GM19463 (cell line): ENCODE results near the gene CHST3.
"Not testable (repeated sequence)": the region's sequence is repeated elsewhere in the genome, so short reads cannot be mapped to it uniquely, and the experiment has no call there.

ENCODE experiments used
- ATAC-seq: cut with Tn5 transposase; IDR thresholded peaks from one replicate; pipeline ENCODE4 v1.9.1; 2021; ENCODE audit warnings: mild to moderate bottlenecking, moderate library complexity; ENCODE audit not compliant: unreplicated experiment

CHST3 gene

GRCh38 chr10:71964098-71964742 lies at the start of gene CHST3:
Gene CHST3 (plus strand): TSS chr10:71964395. CDS start chr10:72005843, 41,448 bp downstream.
- ATAC-seq = no peak

- ATAC-seq = no peak
Measured at GRCh38 chr10:71916827-71917226, 47.4 kb upstream of the CHST3 start.

GRCh38 chr10:71918992-71919391 lies 45.2 kb upstream of the CHST3 start:
- no peak for ATAC-seq

DNA sequence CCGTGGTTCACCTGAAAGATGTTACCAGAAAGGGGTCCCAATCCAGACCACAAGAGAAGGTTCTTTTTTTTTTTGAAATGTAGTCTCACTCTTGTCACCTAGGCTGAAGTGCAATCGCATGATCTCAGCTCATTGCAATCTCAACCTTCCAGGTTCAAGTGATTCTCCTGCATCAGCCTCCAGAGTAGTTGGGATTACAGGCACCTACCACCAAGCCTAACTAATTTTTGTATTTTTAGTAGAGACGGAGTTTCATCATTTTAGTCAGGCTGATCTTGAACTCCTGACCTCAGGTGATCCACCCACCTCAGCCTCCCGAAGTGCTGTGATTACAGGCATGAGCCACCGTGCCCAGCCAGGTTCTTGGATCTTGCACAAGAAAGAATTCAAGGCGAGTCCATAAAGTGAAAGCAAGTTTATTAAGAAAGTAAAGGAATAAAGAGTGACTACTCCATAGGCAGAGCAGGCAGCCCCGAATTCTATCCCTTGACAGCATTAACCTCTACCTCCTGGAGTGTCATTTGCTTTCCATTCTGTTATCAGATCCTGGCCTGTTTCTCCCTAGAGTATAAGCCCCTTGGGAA lies 44.1 kb upstream of the CHST3 start:
- not testable (repeated sequence) for ATAC-seq

DNA sequence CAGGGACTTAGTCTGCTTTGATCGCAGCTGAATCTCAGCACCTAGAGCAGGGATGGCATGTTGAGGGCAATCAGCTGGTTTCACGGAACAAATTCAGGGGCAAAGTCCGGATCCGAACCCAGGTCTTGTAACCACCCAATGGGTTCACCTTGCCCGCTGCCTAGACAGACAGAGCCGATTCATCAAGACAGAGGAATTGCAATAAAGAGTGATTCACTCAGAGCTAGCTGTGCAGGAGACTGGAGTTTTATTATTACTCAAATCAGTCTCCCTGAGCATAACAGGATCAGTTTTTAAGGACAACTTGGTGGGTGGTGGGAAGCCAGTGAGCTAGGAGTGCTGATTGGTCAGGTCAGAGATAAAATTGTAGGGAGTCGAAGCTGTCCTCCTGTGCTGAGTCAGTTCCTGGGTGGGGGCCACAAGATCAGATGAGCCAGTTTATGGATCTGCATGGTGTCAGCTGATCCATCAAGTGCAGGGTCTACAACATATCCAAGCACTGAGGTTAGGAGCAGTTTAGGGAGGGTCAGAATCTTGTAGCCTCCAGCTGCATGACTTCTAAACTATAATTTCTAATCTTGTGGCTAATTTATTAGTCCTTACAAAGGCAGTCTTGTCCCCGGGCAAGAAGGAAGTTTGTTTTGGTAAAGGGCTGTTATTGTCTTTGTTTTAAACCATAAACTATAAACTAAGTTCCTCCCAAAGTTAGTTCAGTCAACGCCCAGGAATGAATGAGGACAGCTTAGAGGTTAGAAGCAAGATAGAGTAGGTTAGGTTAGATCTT lies 43.5 kb upstream of the CHST3 start:
- no peak for ATAC-seq

- ATAC-seq = no peak
Measured at GRCh38 chr10:71921324-71922027, 42.7 kb upstream of the CHST3 start.

GRCh38 chr10:71923138-71923692 lies 41.0 kb upstream of the CHST3 start:
- ATAC-seq = no peak

GRCh38 chr10:71924771-71925170 lies 39.4 kb upstream of the CHST3 start:
- no peak for ATAC-seq

DNA sequence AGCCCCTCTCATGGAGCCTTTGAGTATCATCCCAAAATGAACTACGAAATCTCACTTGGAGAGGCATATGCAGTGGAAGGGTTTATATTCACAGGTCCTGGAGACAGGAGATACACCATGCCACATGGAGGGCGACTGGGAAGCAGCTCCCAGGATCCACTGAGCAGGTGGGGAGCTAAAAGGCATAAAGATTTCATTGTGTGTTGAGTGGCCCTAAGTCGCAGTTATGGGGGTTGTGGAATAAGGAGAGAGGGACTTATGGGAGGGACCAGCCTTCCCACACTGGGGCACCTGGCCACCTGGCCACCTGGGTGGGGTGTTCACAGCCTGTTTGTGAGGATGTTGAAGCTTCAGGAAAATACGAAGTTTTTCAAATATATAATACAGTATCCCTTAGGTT lies 37.0 kb upstream of the CHST3 start:
- ATAC-seq = no peak

DNA sequence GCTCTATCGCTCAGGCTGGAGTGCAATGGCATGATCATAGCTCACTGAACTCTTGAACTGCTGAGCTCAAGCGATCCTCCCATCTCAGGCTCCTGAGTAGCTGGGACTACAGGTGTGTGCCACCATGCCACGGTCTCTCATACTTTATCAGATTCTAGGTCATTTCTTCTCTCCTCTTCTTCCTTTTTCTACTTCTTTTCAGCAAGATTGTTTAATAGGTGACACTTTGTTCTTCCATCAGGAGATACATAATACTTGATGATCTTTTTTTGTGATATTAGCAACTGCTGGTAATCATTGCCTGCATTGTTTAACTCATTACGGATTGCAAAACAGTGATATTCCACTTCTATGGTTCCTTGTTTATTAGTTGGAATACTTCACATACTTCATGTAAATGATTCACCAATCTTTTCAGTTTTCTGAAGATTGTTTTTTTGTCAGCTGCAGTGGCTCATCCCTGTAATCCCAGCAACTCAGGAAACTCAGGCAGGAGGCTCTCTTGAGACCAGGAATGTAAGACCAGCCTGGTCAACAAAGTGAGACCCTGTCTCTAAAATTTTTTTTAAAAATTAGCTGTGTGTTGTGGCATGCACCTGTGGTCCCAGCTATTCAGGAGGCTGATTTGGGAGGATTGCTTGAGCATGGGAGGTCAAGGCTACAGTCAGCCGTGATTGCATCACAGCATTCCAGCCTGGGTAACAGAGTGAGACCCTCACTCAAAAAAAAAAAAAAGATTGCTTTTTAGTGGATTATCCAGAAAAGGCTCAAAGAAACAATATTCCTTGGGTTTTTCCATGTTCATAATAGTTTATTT lies 36.2 kb upstream of the CHST3 start:
- ATAC-seq = no peak

- no peak for ATAC-seq
Measured at GRCh38 chr10:71931295-71931694, 32.9 kb upstream of the CHST3 start.

- ATAC-seq = no peak
Measured at GRCh38 chr10:71933651-71934050, 30.5 kb upstream of the CHST3 start.

- ATAC-seq = no peak
Measured at GRCh38 chr10:71938211-71938610, 26.0 kb upstream of the CHST3 start.

GRCh38 chr10:71939304-71939703 lies 24.9 kb upstream of the CHST3 start:
- no peak for ATAC-seq

GRCh38 chr10:71939861-71940474 lies 24.2 kb upstream of the CHST3 start:
- no peak for ATAC-seq

GRCh38 chr10:71940752-71941151 lies 23.4 kb upstream of the CHST3 start:
- ATAC-seq = no peak

DNA sequence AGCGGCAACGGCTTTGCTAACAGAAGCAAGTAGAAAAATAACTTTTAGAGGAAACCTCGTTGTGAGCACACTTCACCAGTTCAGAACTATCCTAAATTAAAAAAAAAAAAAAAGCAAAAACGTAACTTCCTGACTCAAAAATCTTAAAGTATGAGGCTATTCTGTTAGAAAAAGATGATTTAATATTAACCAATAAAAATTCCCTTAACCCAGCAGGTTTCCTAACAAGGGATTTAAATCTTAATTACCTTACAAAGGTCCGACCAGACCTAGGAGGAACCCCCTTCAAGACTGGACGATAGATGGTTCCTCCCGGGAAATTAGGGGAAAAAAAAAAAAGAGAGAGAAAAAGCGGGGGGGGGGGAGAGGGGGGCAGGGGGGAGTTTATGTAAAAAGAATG lies 22.9 kb upstream of the CHST3 start:
- no peak for ATAC-seq

- no peak for ATAC-seq
Measured at GRCh38 chr10:71945819-71946474, 18.2 kb upstream of the CHST3 start.

- ATAC-seq = no peak
Measured at GRCh38 chr10:71946700-71947099, 17.5 kb upstream of the CHST3 start.
